Spinal cord (tissue), 10 donors: ENCODE results near the gene HECA. TPM values are rescaled to one million over a fixed set of nuclear protein-coding genes. Genes with fewer than 3 reads are reported as not detected.
"Not testable (repeated sequence)": the region's sequence is repeated elsewhere in the genome, so short reads cannot be mapped to it uniquely, and the experiment has no call there.

Source experiments
- DNase-seq, 6 donors: peaks; one replicate each; pipeline versions ENCODE4 v3.0.0 to v3.0.0-alpha.2; 2013 to 2015; ENCODE audit warnings: low spot score in 6 of 6, low read depth in 4 of 6
- H3K27ac ChIP-seq: one replicate; pipeline ENCODE4 v1.5.1; 2013; ENCODE audit warnings: low read depth, low read length, control low read depth
- H3K27me3 ChIP-seq: one replicate; pipeline ENCODE4 v1.6.1; 2013; ENCODE audit warnings: low read length; ENCODE audit not compliant: control insufficient read depth, insufficient read depth
- H3K36me3 ChIP-seq: one replicate; pipeline ENCODE4 v1.6.1; 2013; ENCODE audit warnings: low read length; ENCODE audit not compliant: control insufficient read depth, insufficient read depth
- H3K4me1 ChIP-seq: one replicate; pipeline ENCODE4 v1.6.1; 2013; ENCODE audit warnings: low read length; ENCODE audit not compliant: control insufficient read depth, insufficient read depth
- H3K4me3 ChIP-seq: one replicate; pipeline ENCODE4 v1.5.1; 2013; ENCODE audit warnings: low read depth, low read length, control low read depth
- H3K9me3 ChIP-seq: one replicate; pipeline ENCODE4 v1.6.1; 2013; ENCODE audit warnings: low read length; ENCODE audit not compliant: control insufficient read depth, insufficient read depth
- WGBS: methylation state at CpG from one replicate; pipeline ENCODE4 v1.1.5; 2013; ENCODE audit warnings: missing lambda C conversion rate; ENCODE audit not compliant: insufficient coverage; 5-methylcytosine and 5-hydroxymethylcytosine counted together
- polyA plus RNA-seq, 2 donors: library from polyadenylated mRNA; unstranded; fragments of 120-200 nt; gene quantifications; one replicate each; pipeline ENCODE4 v1.2.1, GENCODE V29; 2013; ENCODE audit not compliant: insufficient read length in 2 of 2
- total RNA-seq, 2 donors: library from RNA; depleted of rRNA in 1 of 2; stranded (reverse); fragments of 120-200 nt in 1 of 2; fragments of >200 nt in 1 of 2; gene quantifications; one replicate each; pipeline versions ENCODE4 v1.2.3 to v1.2.4, GENCODE V29; 2013 to 2014
- donor health status: healthy.

HECA gene
- total and polyA plus RNA-seq, 4 donors, result 18.0 to 30.4 (median 21.9) TPM

DNA sequence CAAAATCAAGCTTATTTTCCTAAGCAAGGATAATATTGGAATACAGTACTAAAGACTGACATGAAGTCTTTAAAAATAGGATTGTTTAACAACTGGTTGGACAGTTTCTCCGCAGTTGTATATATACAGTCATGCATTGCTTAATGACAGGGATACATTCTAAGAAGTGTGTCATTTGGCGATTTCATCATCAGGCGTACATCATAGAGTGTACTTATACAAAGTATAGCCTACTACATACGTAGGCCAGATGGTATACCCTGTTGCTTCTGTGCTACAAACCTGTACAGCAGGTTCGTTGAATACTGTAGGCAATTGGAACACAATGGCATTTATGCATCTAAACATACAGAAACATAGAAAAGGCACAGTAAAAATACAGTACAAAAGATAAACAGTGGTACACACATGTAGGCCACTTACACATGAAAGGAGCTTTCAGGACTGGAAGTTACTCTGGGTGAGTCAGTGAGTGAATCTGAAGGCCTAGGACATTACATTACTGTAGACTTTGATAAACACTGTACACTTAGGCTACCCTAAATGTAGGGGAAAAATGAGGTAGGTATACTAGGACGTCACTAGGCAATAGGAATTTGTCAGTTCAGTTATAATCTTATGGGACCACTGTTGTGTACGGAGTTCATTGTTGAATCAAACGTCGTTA is 20.1 kb downstream of the HECA start:
- Histone ChIP-seq H3K36me3 (no peaks in the 10 kb centered on the region), H3K27ac (no peak overlapping the region), H3K4me1 (no peaks in the 10 kb centered on the region), H3K4me3 (no peak overlapping the region), H3K27me3 (no peaks in the 10 kb centered on the region), H3K9me3 (no peaks in the 10 kb centered on the region)
- no peak for DNase-seq
- WGBS, result no CpG with 5 or more reads among the region's 9 CpGs

DNA sequence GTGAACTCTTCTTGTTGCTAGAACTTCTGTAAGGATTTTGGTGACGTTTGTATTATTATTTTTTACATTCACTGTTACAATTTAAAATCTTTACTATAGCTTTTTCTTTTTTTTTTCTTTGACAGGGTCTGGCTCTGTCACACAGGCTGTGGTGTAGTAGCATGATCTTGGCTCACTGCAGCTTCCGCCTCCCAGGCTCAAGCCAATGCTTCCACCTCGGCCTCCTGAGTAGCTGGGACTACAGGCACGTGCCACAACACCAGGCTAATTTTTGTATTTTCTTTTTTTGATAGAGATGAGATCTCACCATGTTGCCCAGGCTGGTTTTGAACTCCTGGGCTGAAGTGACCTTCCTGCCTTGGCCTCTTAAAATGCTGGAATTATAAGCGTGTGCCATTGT is 21.2 kb downstream of the HECA start:
- H3K27ac ChIP-seq, result no peak overlapping the region
- 51% methylated on average over 3 of the region's 5 CpGs for WGBS
- H3K27me3 ChIP-seq, result no peaks in the 10 kb centered on the region
- H3K4me1 ChIP-seq, result no peaks in the 10 kb centered on the region
- H3K36me3 ChIP-seq, result no peaks in the 10 kb centered on the region
- no peaks in the 10 kb centered on the region for H3K9me3 ChIP-seq
- no peak overlapping the region for H3K4me3 ChIP-seq
- DNase-seq, result no peak

- no peaks in the 10 kb centered on the region for H3K4me1 ChIP-seq
- no peak overlapping the region for H3K27ac ChIP-seq
- WGBS, result 100% methylated on average over 1 of the region's 4 CpGs
- no peaks in the 10 kb centered on the region for H3K27me3 ChIP-seq
- no peaks in the 10 kb centered on the region for H3K9me3 ChIP-seq
- H3K36me3 ChIP-seq, result no peaks in the 10 kb centered on the region
- H3K4me3 ChIP-seq, result no peak overlapping the region
- no peak for DNase-seq
Observed at GRCh38 chr6:139156551-139156950, 21.7 kb downstream of the HECA start.

GRCh38 chr6:139157086-139157485 is 22.2 kb downstream of the HECA start:
- H3K27ac ChIP-seq, DNase-seq, H3K9me3 ChIP-seq, H3K4me1 ChIP-seq, H3K36me3 ChIP-seq, H3K4me3 ChIP-seq, H3K27me3 ChIP-seq: not testable (repeated sequence)
- 100% methylated on average over 3 of the region's 5 CpGs for WGBS

DNA sequence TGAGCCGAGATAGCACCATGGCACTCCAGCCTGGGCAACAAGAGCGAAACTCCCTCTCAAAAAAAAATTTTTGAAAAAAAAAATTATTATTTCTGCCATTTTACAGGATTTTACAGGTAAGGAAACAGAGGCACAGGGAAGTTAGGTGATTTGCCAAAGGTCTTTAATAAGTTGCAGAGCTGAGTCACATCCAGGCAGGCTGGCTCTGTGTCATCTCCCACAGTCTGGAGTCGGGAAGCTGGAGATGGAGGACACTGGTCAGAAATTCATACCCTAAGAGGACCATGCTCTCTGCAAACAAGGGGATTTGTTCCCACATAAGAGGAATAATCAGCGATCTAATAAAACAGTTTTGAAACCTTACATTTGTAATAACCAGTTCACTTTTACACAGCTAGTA is 24.1 kb downstream of the HECA start:
- no peak for DNase-seq
- Histone ChIP-seq H3K27ac (no peak overlapping the region), H3K36me3 (peaks cover 2% of the 10 kb centered on the region), H3K9me3 (no peaks in the 10 kb centered on the region), H3K27me3 (no peaks in the 10 kb centered on the region), H3K4me3 (no peak overlapping the region), H3K4me1 (no peaks in the 10 kb centered on the region)
- 100% methylated on average over 2 of the region's 4 CpGs for WGBS

DNA sequence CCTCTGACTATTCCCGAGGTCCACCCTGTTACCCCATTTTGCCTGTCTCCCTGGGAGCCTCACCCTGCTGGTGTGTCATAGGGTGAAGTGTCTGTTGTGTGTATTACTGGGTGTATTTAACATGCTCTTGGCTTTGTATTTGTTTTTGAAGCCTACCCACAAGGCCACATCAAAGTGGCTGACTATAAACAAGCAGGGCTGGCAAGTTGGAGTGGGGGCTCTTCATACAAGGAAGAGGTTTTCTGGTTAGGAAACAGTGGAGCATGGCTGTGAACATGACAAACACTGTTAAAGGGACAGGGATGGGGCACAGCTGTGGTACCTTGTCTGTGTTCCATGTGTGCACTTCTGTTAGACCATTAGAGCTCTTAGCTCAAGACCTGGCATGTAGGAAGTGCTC is 26.3 kb downstream of the HECA start:
- no peak for DNase-seq
- Histone ChIP-seq H3K9me3 (no peaks in the 10 kb centered on the region), H3K36me3 (peaks cover 3% of the 10 kb centered on the region), H3K4me3 (no peak overlapping the region), H3K27me3 (no peaks in the 10 kb centered on the region), H3K27ac (no peak overlapping the region), H3K4me1 (no peaks in the 10 kb centered on the region)
- no CpG with 5 or more reads among the region's 1 CpG for WGBS

- no peak overlapping the region for H3K27ac ChIP-seq
- H3K36me3 ChIP-seq, result peaks cover 10% of the 10 kb centered on the region
- no peaks in the 10 kb centered on the region for H3K27me3 ChIP-seq
- H3K4me1 ChIP-seq, result no peaks in the 10 kb centered on the region
- WGBS, result 81% methylated on average over 3 of the region's 3 CpGs
- H3K4me3 ChIP-seq, result no peak overlapping the region
- no peak for DNase-seq
- H3K9me3 ChIP-seq, result no peaks in the 10 kb centered on the region
Observed at GRCh38 chr6:139161817-139162284, 27.0 kb downstream of the HECA start.

- no peak overlapping the region for H3K4me3 ChIP-seq
- 85% methylated on average over 3 of the region's 3 CpGs for WGBS
- peaks cover 15% of the 10 kb centered on the region for H3K36me3 ChIP-seq
- no peaks in the 10 kb centered on the region for H3K4me1 ChIP-seq
- no peak overlapping the region for H3K27ac ChIP-seq
- no peaks in the 10 kb centered on the region for H3K27me3 ChIP-seq
- DNase-seq, result no peak
- no peaks in the 10 kb centered on the region for H3K9me3 ChIP-seq
Observed at GRCh38 chr6:139164001-139164400, 29.1 kb downstream of the HECA start.

DNA sequence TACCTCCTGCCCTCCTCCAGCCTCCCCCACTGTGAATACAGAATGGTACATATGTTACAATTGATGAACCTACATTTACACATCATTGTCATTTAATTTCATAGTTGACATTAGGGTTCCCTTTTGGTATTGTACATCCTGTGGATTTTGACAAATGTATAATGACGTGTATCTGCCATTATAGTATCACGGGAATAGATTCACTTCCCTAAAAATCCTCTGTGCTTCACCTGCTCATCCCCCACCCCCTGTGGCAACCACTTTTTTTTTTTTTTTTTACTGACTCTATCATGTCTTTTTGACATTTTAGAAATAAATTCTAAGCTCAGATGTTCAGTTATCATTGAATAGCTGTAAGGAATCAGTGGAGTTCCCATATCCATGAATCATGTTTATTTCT is 30.4 kb downstream of the HECA start:
- no peaks in the 10 kb centered on the region for H3K9me3 ChIP-seq
- H3K27ac ChIP-seq, result no peak overlapping the region
- no peaks in the 10 kb centered on the region for H3K4me1 ChIP-seq
- no peaks in the 10 kb centered on the region for H3K27me3 ChIP-seq
- DNase-seq, result no peak
- H3K36me3 ChIP-seq, result peaks cover 15% of the 10 kb centered on the region
- WGBS, result no CpG with 5 or more reads among the region's 2 CpGs
- H3K4me3 ChIP-seq, result no peak overlapping the region

GRCh38 chr6:139166238-139166955 is 31.5 kb downstream of the HECA start:
- DNase-seq, result no peak
- H3K9me3 ChIP-seq, result no peaks in the 10 kb centered on the region
- H3K4me3 ChIP-seq, result no peak overlapping the region
- no peaks in the 10 kb centered on the region for H3K27me3 ChIP-seq
- no peaks in the 10 kb centered on the region for H3K4me1 ChIP-seq
- WGBS, result 97% methylated on average over 35 of the region's 35 CpGs
- H3K27ac ChIP-seq, result no peak overlapping the region
- peaks cover 15% of the 10 kb centered on the region for H3K36me3 ChIP-seq
